H9 (cell line): ENCODE measurements around the gene C5AR1. TPM values are rescaled to one million over a fixed set of nuclear protein-coding genes. Genes with fewer than 3 reads are reported as not detected.

Source experiments
- DNase-seq: peaks from one replicate; pipeline ENCODE4 v3.0.0-alpha.2; 2017
- H2AFZ ChIP-seq: one replicate; pipeline ENCODE4 v1.6.1; 2013; ENCODE audit warnings: mild to moderate bottlenecking, low read length, control low read depth, moderate library complexity
- H2AK5ac ChIP-seq: 2 replicates; pipeline ENCODE4 v1.6.1; 2013; ENCODE audit warnings: low read length, control low read depth, mixed read lengths; ENCODE audit not compliant: insufficient read length
- H2BK120ac ChIP-seq: one replicate; pipeline ENCODE4 v1.6.1; 2013; ENCODE audit warnings: low read depth, mild to moderate bottlenecking, low read length, control low read depth, inconsistent platforms; ENCODE audit not compliant: poor library complexity, severe bottlenecking
- H2BK12ac ChIP-seq: 2 replicates; pipeline ENCODE4 v1.6.1; 2013; ENCODE audit warnings: low read length, control low read depth, mixed read lengths, low read depth; ENCODE audit not compliant: insufficient read length
- H2BK15ac ChIP-seq: 2 replicates; pipeline ENCODE4 v1.6.1; 2013; ENCODE audit warnings: low read depth, low read length, control low read depth
- H2BK20ac ChIP-seq: one replicate; pipeline ENCODE4 v1.6.1; 2013; ENCODE audit warnings: low read depth, mild to moderate bottlenecking, low read length, control low read depth, inconsistent platforms; ENCODE audit not compliant: poor library complexity, severe bottlenecking
- H2BK5ac ChIP-seq: 2 replicates; pipeline ENCODE4 v1.6.1; 2013; ENCODE audit warnings: low read length, control low read depth, mixed read lengths; ENCODE audit not compliant: insufficient read length
- H3K14ac ChIP-seq: 2 replicates; pipeline ENCODE4 v1.6.1; 2013; ENCODE audit warnings: low read length, control low read depth; ENCODE audit not compliant: insufficient read depth
- H3K18ac ChIP-seq: 2 replicates; pipeline ENCODE4 v1.6.1; 2013; ENCODE audit warnings: low read depth, mild to moderate bottlenecking, mixed read lengths, low read length, control low read depth; ENCODE audit not compliant: insufficient read length
- H3K23ac ChIP-seq: 2 replicates; pipeline ENCODE4 v1.6.1; 2013; ENCODE audit warnings: low read length, control low read depth, mixed read lengths, low read depth; ENCODE audit not compliant: insufficient read length
- H3K23me2 ChIP-seq: 2 replicates; pipeline ENCODE4 v1.6.1; 2013; ENCODE audit warnings: low read depth, mild to moderate bottlenecking, mixed read lengths, low read length, control low read depth; ENCODE audit not compliant: insufficient read length, poor library complexity, severe bottlenecking
- H3K27ac ChIP-seq: 2 replicates; pipeline ENCODE4 v1.5.1; 2013; ENCODE audit warnings: low read length, control low read depth, mixed read lengths, low read depth; ENCODE audit not compliant: insufficient read length
- H3K27me3 ChIP-seq: 2 replicates; pipeline ENCODE4 v1.6.1; 2013; ENCODE audit warnings: low read length, control low read depth, inconsistent platforms; ENCODE audit not compliant: insufficient read depth
- H3K4ac ChIP-seq: 2 replicates; pipeline ENCODE4 v1.6.1; 2013; ENCODE audit warnings: low read depth, mild to moderate bottlenecking, control low read depth, inconsistent platforms, low read length, moderate library complexity
- H3K4me1 ChIP-seq: 2 replicates; pipeline ENCODE4 v1.6.1; 2013; ENCODE audit warnings: low read length, control low read depth, inconsistent platforms; ENCODE audit not compliant: insufficient read depth
- H3K4me2 ChIP-seq: 2 replicates; pipeline ENCODE4 v1.6.1; 2013; ENCODE audit warnings: low read length, control low read depth, mixed read lengths; ENCODE audit not compliant: insufficient read length, insufficient read depth
- H3K56ac ChIP-seq: 2 replicates; pipeline ENCODE4 v1.6.1; 2013; ENCODE audit warnings: low read depth, mild to moderate bottlenecking, mixed read lengths, low read length, control low read depth; ENCODE audit not compliant: insufficient read length
- H3K79me1 ChIP-seq: 2 replicates; pipeline ENCODE4 v1.6.1; 2013; ENCODE audit warnings: low read depth, mild to moderate bottlenecking, moderate library complexity, low read length, control low read depth, inconsistent platforms; ENCODE audit not compliant: insufficient read depth, poor library complexity, severe bottlenecking
- H3K79me2 ChIP-seq: 2 replicates; pipeline ENCODE4 v1.6.1; 2013; ENCODE audit warnings: low read length, control low read depth, inconsistent platforms; ENCODE audit not compliant: insufficient read depth
- H3K9ac ChIP-seq: 2 replicates; pipeline ENCODE4 v1.6.1; 2013; ENCODE audit warnings: low read length, control low read depth, mixed read lengths; ENCODE audit not compliant: insufficient read length; ENCODE audit errors: extremely low read depth
- H3K9me3 ChIP-seq: one replicate; pipeline ENCODE4 v1.6.1; 2013; ENCODE audit warnings: low read depth, low read length, inconsistent platforms; ENCODE audit not compliant: control insufficient read depth
- H3T11ph ChIP-seq: one replicate; pipeline ENCODE4 v1.6.1; 2013; ENCODE audit warnings: mild to moderate bottlenecking, low read length, control low read depth, inconsistent platforms
- H4K20me1 ChIP-seq: one replicate; pipeline ENCODE4 v1.6.1; 2013; ENCODE audit not compliant: control insufficient read depth, insufficient read length, insufficient read depth
- H4K5ac ChIP-seq: 2 replicates; pipeline ENCODE4 v1.6.1; 2013; ENCODE audit warnings: low read depth, mild to moderate bottlenecking, mixed read lengths, low read length, control low read depth; ENCODE audit not compliant: insufficient read length
- H4K8ac ChIP-seq: replicated peaks from 2 replicates; pipeline ENCODE4 v1.6.1; 2013; ENCODE audit warnings: low read length, control low read depth, mixed read lengths, low read depth; ENCODE audit not compliant: insufficient read length
- H4K91ac ChIP-seq: 2 replicates; pipeline ENCODE4 v1.6.1; 2013; ENCODE audit warnings: low read depth, mild to moderate bottlenecking, moderate library complexity, mixed read lengths, low read length, control low read depth; ENCODE audit not compliant: insufficient read length
- H3K27ac Mint-ChIP-seq, 3 experiments: 2 replicates in 2 of 3; 3 replicates in 1 of 3; pipeline ENCODE4 v1.8.0; 2020 to 2021; ENCODE audit warnings: mixed read lengths in 3 of 3, mild to moderate bottlenecking in 1 of 3, moderate library complexity in 1 of 3
- H3K27me3 Mint-ChIP-seq: 2 replicates; pipeline ENCODE4 v1.8.0; 2021; ENCODE audit warnings: low read depth, mild to moderate bottlenecking, moderate library complexity, mixed read lengths
- H3K36me3 Mint-ChIP-seq, 3 experiments: 2 replicates in 2 of 3; 3 replicates in 1 of 3; pipeline ENCODE4 v1.8.0; 2020 to 2021; ENCODE audit warnings: low read depth in 3 of 3, mixed read lengths in 3 of 3; ENCODE audit not compliant: insufficient read depth in 1 of 3
- H3K4me1 Mint-ChIP-seq, 2 experiments: 2 replicates each; pipeline ENCODE4 v1.8.0; 2020; ENCODE audit warnings: mixed read lengths in 2 of 2
- H3K4me3 Mint-ChIP-seq, 2 experiments: 2 replicates in 1 of 2; 3 replicates in 1 of 2; pipeline ENCODE4 v1.8.0; 2020 to 2021; ENCODE audit warnings: mild to moderate bottlenecking in 2 of 2, mixed read lengths in 2 of 2, moderate library complexity in 1 of 2
- H3K9me3 Mint-ChIP-seq, 2 experiments: 2 replicates in 1 of 2; 3 replicates in 1 of 2; pipeline ENCODE4 v1.8.0; 2020; ENCODE audit warnings: mild to moderate bottlenecking in 2 of 2, mixed read lengths in 2 of 2, moderate library complexity in 1 of 2
- WGBS: extraction: QIAGEN DNeasy Blood & Tissue Kit; methylation state at CpG from one replicate; pipeline ENCODE4 v1.1.7; 2013; ENCODE audit warnings: missing lambda C conversion rate, low lambda C conversion rate, mixed read lengths; ENCODE audit not compliant: insufficient read length; ENCODE audit errors: extremely low coverage; 5-methylcytosine and 5-hydroxymethylcytosine counted together
- total RNA-seq: library from RNA; stranded (reverse); gene quantifications from 2 replicates; pipeline ENCODE4 v1.2.1, GENCODE V29; 2021
- TF ChIP-seq, protein P1 (sequence below): fragments of 200-600 bp; sonication (generic); conservative IDR thresholded peaks from 3 replicates; pipeline ENCODE4 v1.8.0; 2021; ENCODE audit warnings: antibody characterized with exemption, mild to moderate bottlenecking

Gene C5AR1
- total RNA-seq, 1 experiment from 2014 or later = 1.8 TPM

- no peak overlapping the region for H3K27ac ChIP-seq
- Mint-ChIP-seq H3K36me3 (no peaks in the 10 kb centered on the region), H3K27me3 (peaks cover 21% of the 10 kb centered on the region), H3K4me1 (peaks cover 0 to 6% of the 10 kb centered on the region in 2 experiments; a peak in 1 of 4 replicates), H3K4me3 (no peak overlapping the region), H3K27ac (no peak overlapping the region), H3K9me3 (no peaks in the 10 kb centered on the region; a peak in 1 of 5 replicates)
- no CpG with 5 or more reads among the region's 5 CpGs for WGBS
- no peak for DNase-seq
- TF ChIP-seq, protein P1, sequence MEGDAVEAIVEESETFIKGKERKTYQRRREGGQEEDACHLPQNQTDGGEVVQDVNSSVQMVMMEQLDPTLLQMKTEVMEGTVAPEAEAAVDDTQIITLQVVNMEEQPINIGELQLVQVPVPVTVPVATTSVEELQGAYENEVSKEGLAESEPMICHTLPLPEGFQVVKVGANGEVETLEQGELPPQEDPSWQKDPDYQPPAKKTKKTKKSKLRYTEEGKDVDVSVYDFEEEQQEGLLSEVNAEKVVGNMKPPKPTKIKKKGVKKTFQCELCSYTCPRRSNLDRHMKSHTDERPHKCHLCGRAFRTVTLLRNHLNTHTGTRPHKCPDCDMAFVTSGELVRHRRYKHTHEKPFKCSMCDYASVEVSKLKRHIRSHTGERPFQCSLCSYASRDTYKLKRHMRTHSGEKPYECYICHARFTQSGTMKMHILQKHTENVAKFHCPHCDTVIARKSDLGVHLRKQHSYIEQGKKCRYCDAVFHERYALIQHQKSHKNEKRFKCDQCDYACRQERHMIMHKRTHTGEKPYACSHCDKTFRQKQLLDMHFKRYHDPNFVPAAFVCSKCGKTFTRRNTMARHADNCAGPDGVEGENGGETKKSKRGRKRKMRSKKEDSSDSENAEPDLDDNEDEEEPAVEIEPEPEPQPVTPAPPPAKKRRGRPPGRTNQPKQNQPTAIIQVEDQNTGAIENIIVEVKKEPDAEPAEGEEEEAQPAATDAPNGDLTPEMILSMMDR = no peak
- no peaks in the 10 kb centered on the region for H4K20me1 ChIP-seq
- no peak overlapping the region for H3T11ph ChIP-seq
- H4K8ac ChIP-seq = no peak overlapping the region
- H3K9me3 ChIP-seq = no peaks in the 10 kb centered on the region
- H2BK12ac ChIP-seq = no peak overlapping the region
- no peak overlapping the region for H2BK15ac ChIP-seq
- H3K18ac ChIP-seq = no peak overlapping the region
- H2BK5ac ChIP-seq = no peak overlapping the region
- no peak overlapping the region for H2AFZ ChIP-seq
- no peak overlapping the region for H4K91ac ChIP-seq
- H3K9ac ChIP-seq = no peak overlapping the region
- H3K14ac ChIP-seq = no peak overlapping the region
- no peak overlapping the region for H3K4me2 ChIP-seq
- no peak overlapping the region for H4K5ac ChIP-seq
- no peaks in the 10 kb centered on the region for H3K79me2 ChIP-seq
- no peaks in the 10 kb centered on the region for H3K27me3 ChIP-seq
- no peak overlapping the region for H2BK120ac ChIP-seq
- H2BK20ac ChIP-seq = no peak overlapping the region
- H3K4me1 ChIP-seq = no peaks in the 10 kb centered on the region
- no peak overlapping the region for H3K23ac ChIP-seq
- no peak overlapping the region for H2AK5ac ChIP-seq
- no peak overlapping the region for H3K4ac ChIP-seq
- H3K23me2 ChIP-seq = no peaks in the 10 kb centered on the region
- H3K79me1 ChIP-seq = no peaks in the 10 kb centered on the region
- H3K56ac ChIP-seq = no peak overlapping the region
Observed at GRCh38 chr19:47312366-47313006, 2.8 kb downstream of the C5AR1 start.
